Keratinocyte (primary cell): ENCODE measurements around the gene AHCY. TPM values are rescaled to one million over a fixed set of nuclear protein-coding genes. Genes with fewer than 3 reads are reported as not detected.

Experiments
- DNase-seq: peaks from one replicate; pipeline ENCODE4 v3.0.0-alpha.2; 2011; ENCODE audit warnings: low read depth, missing footprints, low spot score
- FAIRE-seq: peaks from 2 replicates; lab custom pipeline; 2011; peaks lifted over from hg19 to GRCh38; lab: Jason Lieb, UNC
- H2AFZ ChIP-seq: 2 replicates; pipeline ENCODE4 v1.6.0; 2012; ENCODE audit warnings: low read length, control low read depth, inconsistent platforms; ENCODE audit not compliant: control insufficient read depth
- H3K27ac ChIP-seq: 2 replicates; pipeline ENCODE4 v1.5.1; 2011; ENCODE audit warnings: low read length; ENCODE audit not compliant: control insufficient read depth, insufficient read depth
- H3K27me3 ChIP-seq: 3 replicates; pipeline ENCODE4 v1.6.0; 2011; ENCODE audit warnings: low read length; ENCODE audit not compliant: control insufficient read depth, insufficient read depth; ENCODE audit errors: extremely low read depth
- H3K36me3 ChIP-seq, 2 experiments: 2 replicates in 1 of 2; 3 replicates in 1 of 2; pipeline ENCODE4 v1.5.1; 2011; ENCODE audit warnings: low read length in 2 of 2, mild to moderate bottlenecking in 1 of 2; ENCODE audit not compliant: control insufficient read depth in 2 of 2, insufficient read depth in 2 of 2; ENCODE audit errors: extremely low read depth in 1 of 2
- H3K4me1 ChIP-seq: 3 replicates; pipeline ENCODE4 v1.5.1; 2011; ENCODE audit warnings: low read length; ENCODE audit not compliant: control insufficient read depth, insufficient read depth; ENCODE audit errors: extremely low read depth
- H3K4me2 ChIP-seq: 3 replicates; pipeline ENCODE4 v1.6.0; 2011; ENCODE audit warnings: low read depth, low read length; ENCODE audit not compliant: control insufficient read depth, insufficient read depth; ENCODE audit errors: extremely low read depth
- H3K4me3 ChIP-seq, 3 experiments: fragments of 200-600 bp in 1 of 3; sonication (generic) in 1 of 3; 2 replicates in 2 of 3; 3 replicates in 1 of 3; pipeline ENCODE4 v1.5.1; 2011 to 2016; ENCODE audit warnings: low read length in 3 of 3, mild to moderate bottlenecking in 3 of 3, control low read depth in 2 of 3, inconsistent platforms in 1 of 3, low read depth in 1 of 3, mixed read lengths in 1 of 3, mixed run types in 1 of 3, moderate library complexity in 1 of 3; ENCODE audit not compliant: control insufficient read depth in 2 of 3, insufficient read depth in 2 of 3; ENCODE audit errors: extremely low read depth in 1 of 3
- H3K79me2 ChIP-seq: 2 replicates; pipeline ENCODE4 v1.6.0; 2012; ENCODE audit warnings: low read length; ENCODE audit not compliant: control insufficient read depth, insufficient read depth
- H3K9ac ChIP-seq: 3 replicates; pipeline ENCODE4 v1.6.0; 2011; ENCODE audit warnings: low read length; ENCODE audit not compliant: control insufficient read depth, insufficient read depth; ENCODE audit errors: extremely low read depth
- H3K9me1 ChIP-seq: 3 replicates; pipeline ENCODE4 v1.6.0; 2011; ENCODE audit warnings: low read length; ENCODE audit not compliant: control insufficient read depth, insufficient read depth; ENCODE audit errors: extremely low read depth
- H3K9me3 ChIP-seq: 2 replicates; pipeline ENCODE4 v1.5.1; 2012; ENCODE audit warnings: low read depth, low read length; ENCODE audit not compliant: control insufficient read depth
- H4K20me1 ChIP-seq: 3 replicates; pipeline ENCODE4 v1.6.0; 2011; ENCODE audit warnings: low read length; ENCODE audit not compliant: control insufficient read depth, insufficient read depth; ENCODE audit errors: extremely low read depth
- EZH2 ChIP-seq: IDR thresholded peaks from one replicate; pipeline ENCODE4 v1.6.1; 2012; ENCODE audit warnings: inconsistent platforms, mild to moderate bottlenecking, low read length, moderate library complexity
- dilution Hi-C: fragments of 300-500 bp; cut with MboI; formaldehyde crosslinking; loops from one replicate; pipeline ENCODE4 v1.7.0; 2020; ENCODE audit warnings: low sequenced_read_pairs; ENCODE audit not compliant: extremely low pct_ligation_motif_present
- polyA plus RNA-seq, 5 experiments: library from polyadenylated mRNA; depleted of rRNA in 3 of 5; stranded (reverse) in 3 of 5; stranded (forward) in 1 of 5; unstranded in 1 of 5; fragments of >200 nt; gene quantifications; 1 replicate in 1 of 5; 2 replicates in 3 of 5; 3 replicates in 1 of 5; pipeline versions ENCODE4 v1.2.1 to v1.2.3, GENCODE V29; 2011 to 2012; ENCODE audit warnings: missing spikeins in 2 of 5, low read depth in 1 of 5, low replicate concordance in 1 of 5
- TF ChIP-seq, protein P1 (sequence below), 3 experiments: IDR thresholded peaks in 1 of 3; conservative IDR thresholded peaks in 1 of 3; optimal IDR thresholded peaks in 1 of 3; 2 replicates in 2 of 3; 3 replicates in 1 of 3; pipeline versions ENCODE3 to v1.5.1; 2011; ENCODE audit warnings: low read length in 3 of 3, mild to moderate bottlenecking in 3 of 3, moderate library complexity in 2 of 3, control low read depth in 1 of 3, inconsistent platforms in 1 of 3; ENCODE audit not compliant: insufficient read depth in 2 of 3; ENCODE audit errors: extremely low read depth in 1 of 3

The AHCY gene
- polyA plus RNA-seq, 1 donor (not counting 4 experiments of a cell fraction or from before 2014, with no cell fraction given), result 320 TPM

DNA sequence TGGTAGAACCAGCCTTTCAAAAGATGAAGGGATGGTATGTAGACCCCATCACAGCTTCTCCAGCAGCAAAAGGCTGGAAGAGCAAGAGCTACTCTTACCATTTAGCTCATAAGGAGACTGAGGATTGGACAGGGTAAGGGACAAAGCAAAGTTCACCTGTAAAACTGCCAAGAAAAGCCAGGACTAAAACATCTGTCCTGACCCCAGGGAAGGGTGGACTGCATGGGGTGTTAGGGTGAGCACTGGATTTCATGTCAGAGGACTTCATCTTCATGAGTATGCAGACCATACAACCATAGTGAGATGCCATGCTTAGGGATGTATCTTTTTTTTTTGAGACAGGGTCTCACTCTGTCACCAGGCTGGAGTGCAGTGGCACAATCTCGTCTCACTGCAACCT lies 19.3 kb downstream of the AHCY start:
- dilution Hi-C loops, result no loop called here
- Histone ChIP-seq H3K79me2 (no peaks in the 10 kb centered on the region), H3K4me3 (no peak overlapping the region), H3K9me1 (no peaks in the 10 kb centered on the region), H3K27me3 (no peaks in the 10 kb centered on the region), H3K9ac (no peak overlapping the region), H3K36me3 (peaks cover 51 to 58% of the 10 kb centered on the region in 2 experiments), H3K9me3 (no peaks in the 10 kb centered on the region), H3K27ac (no peak overlapping the region), H3K4me2 (no peak overlapping the region), H2AFZ (no peak overlapping the region), H3K4me1 (no peaks in the 10 kb centered on the region), H4K20me1 (peaks cover 7% of the 10 kb centered on the region)
- DNase-seq (no peak), FAIRE-seq (no peak)
- TF ChIP-seq EZH2, result no peak
- TF ChIP-seq, protein P1, sequence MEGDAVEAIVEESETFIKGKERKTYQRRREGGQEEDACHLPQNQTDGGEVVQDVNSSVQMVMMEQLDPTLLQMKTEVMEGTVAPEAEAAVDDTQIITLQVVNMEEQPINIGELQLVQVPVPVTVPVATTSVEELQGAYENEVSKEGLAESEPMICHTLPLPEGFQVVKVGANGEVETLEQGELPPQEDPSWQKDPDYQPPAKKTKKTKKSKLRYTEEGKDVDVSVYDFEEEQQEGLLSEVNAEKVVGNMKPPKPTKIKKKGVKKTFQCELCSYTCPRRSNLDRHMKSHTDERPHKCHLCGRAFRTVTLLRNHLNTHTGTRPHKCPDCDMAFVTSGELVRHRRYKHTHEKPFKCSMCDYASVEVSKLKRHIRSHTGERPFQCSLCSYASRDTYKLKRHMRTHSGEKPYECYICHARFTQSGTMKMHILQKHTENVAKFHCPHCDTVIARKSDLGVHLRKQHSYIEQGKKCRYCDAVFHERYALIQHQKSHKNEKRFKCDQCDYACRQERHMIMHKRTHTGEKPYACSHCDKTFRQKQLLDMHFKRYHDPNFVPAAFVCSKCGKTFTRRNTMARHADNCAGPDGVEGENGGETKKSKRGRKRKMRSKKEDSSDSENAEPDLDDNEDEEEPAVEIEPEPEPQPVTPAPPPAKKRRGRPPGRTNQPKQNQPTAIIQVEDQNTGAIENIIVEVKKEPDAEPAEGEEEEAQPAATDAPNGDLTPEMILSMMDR (optimal IDR thresholded peaks at IDR 0.05 in 1 of 3, IDR thresholded peaks at IDR 0.05 in 1 of 3, conservative IDR thresholded peaks at IDR 0.05 in 1 of 3; ENCODE audit: extremely low read depth in 1 of 3, insufficient read depth in 2 of 3, low read length in 3 of 3), result no peak

DNA sequence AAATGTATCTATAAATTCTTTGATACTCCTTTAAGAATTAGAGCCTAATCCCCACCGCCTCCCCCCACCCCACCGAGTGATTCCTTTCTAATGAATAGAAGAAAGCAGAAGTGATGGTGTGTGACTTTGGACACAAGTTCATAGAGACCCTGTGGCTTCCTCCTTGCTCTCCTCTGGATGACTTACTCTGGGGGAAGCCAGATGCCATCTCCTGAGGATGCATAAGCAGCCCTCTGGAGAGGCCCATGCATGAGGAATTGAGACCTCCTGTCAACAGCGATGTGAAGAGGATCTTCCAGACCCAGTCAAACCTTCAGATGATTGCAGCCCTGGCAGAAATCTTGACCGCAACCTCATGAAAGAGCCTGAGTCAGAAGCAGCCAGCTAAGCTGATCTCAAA lies 21.1 kb downstream of the AHCY start:
- Histone ChIP-seq H3K27me3 (no peaks in the 10 kb centered on the region), H3K9me3 (no peaks in the 10 kb centered on the region), H3K4me1 (no peaks in the 10 kb centered on the region), H3K9me1 (no peaks in the 10 kb centered on the region), H3K79me2 (no peaks in the 10 kb centered on the region), H3K4me2 (no peak overlapping the region), H3K27ac (no peak overlapping the region), H3K36me3 (peaks cover 49 to 55% of the 10 kb centered on the region in 2 experiments), H4K20me1 (peaks cover 3% of the 10 kb centered on the region), H3K4me3 (no peak overlapping the region), H2AFZ (no peak overlapping the region), H3K9ac (no peak overlapping the region)
- no peak for FAIRE-seq
- dilution Hi-C loops, result no loop called here
- no peak for TF ChIP-seq EZH2
- TF ChIP-seq, protein P1 (optimal IDR thresholded peaks at IDR 0.05 in 1 of 3, IDR thresholded peaks at IDR 0.05 in 1 of 3, conservative IDR thresholded peaks at IDR 0.05 in 1 of 3; ENCODE audit: extremely low read depth in 1 of 3, insufficient read depth in 2 of 3, low read length in 3 of 3), result no peak
- no peak for DNase-seq
